Eye (tissue), 1 donor: Measurements from ENCODE around the gene EFCAB3.
"Not testable (repeated sequence)": the region's sequence is repeated elsewhere in the genome, so short reads cannot be mapped to it uniquely, and the experiment has no call there.

Source experiments
- DNase-seq: peaks from one replicate; pipeline ENCODE4 v3.0.0-alpha.2; 2015

EFCAB3 gene

DNA sequence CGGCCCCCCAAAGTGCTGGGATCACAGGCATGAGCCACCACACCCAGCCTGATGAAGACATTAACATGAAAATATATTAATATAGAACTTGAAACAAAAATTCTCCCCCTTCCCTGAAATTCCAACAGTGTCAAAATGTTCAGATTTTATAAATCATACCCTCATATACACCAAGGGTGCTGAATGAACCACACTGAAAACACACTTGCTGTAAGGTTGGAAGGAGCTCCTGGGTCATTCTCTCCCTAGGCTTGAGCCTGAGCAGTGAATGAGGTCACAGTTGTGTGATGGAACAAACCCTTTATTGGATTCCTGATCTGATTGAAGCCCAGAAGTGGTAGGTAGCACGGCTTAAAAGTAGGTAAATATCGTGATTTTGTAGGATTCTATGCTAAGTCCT lies at the start of gene EFCAB3:
EFCAB3 (plus strand) TSS at position 301 of the 400 bp plus-strand sequence. CDS start 2,427 bp downstream, outside the sequence.
- no peak for DNase-seq

DNA sequence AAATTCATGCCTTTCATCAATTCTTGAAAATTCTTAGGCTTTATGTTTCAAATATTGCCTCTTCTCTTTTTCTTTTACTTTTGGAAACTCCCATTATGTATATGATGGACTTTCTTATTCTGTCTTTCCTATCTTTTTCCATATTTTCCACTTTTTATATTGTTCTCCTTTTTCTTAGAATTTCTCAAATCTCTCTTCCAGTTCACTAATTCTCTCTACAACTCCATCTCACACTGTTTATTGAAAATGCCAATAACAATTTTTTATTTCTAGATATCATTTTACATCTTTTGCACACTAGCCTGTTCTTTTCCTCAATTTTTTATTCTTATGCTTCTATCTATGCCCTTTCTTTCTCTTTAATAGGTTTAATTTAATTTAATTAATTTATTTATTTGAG lies 43.8 kb upstream of the EFCAB3 start:
- DNase-seq: no peak

GRCh38 chr17:62343764-62344270 lies 36.5 kb upstream of the EFCAB3 start:
- DNase-seq: no peak

GRCh38 chr17:62351176-62351575 lies 29.2 kb upstream of the EFCAB3 start:
- DNase-seq: no peak

DNA sequence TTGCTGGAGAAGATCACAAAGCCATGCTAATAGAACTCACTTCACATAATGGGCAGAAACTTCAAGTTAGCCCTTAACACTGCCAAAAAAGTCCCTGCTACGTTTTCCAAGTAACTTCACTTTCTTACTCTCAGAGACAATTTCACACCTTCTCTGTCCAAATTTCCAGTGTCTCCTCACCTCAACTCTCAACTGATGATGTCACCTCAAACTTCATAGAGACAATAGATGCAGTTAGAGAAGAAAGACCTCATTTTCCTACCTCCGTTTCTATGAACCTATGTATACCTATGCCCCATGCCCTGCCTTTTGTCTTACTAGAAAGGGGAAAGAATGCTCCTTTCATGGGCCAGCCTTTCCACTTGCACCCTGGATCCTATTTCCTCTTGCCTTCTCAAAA lies 14.2 kb upstream of the EFCAB3 start:
- DNase-seq: no peak

DNA sequence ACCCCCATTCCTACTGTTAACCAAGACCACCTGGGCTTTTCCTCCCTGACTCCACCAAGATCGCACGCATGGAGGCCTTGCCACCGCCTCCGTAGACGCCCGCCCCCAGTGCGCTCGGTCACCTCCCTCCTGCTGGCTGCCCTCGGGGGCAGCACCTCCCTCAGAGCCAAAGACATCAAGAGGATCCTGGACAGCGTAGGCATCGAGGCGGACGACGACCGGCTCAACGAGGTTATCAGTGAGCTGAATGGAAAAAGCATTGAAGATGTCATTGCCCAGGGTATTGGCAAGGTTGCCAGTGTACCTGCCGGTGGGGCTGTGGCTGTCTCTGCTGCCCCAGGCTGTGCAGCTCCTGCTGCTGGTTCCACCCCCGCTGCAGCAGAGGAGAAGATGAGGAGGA lies 1.2 kb downstream of the EFCAB3 start:
- no peak for DNase-seq

- DNase-seq: no peak
Observed at GRCh38 chr17:62388856-62389255, 8.5 kb downstream of the EFCAB3 start.

GRCh38 chr17:62392908-62393307 lies 12.6 kb downstream of the EFCAB3 start:
- DNase-seq: no peak

GRCh38 chr17:62398891-62399290 lies 18.5 kb downstream of the EFCAB3 start:
- DNase-seq: no peak

GRCh38 chr17:62405451-62405850 lies 25.1 kb downstream of the EFCAB3 start:
- DNase-seq: no peak

DNA sequence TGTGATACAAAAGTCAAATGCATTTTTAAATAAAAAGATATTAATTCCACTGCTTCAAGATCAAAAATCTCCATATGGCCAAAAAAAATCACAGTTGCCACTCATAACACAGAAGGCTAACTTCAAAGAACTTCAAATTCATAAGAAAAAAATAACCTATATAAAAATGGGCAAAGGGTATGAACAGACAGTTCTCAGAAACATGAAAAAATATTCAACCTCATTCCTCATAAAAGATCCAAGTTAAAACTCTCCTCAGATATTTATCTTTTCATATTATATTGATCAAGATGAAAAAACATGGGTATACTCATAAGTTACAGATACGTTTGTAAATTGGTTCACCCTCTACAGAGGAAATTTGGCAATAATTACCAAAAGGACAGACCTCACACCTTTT lies 32.7 kb downstream of the EFCAB3 start:
- not testable (repeated sequence) for DNase-seq

GRCh38 chr17:62423647-62424461 lies 43.5 kb downstream of the EFCAB3 start, which contains the start of gene METTL2A:
Gene METTL2A, plus strand, starts transcription at chr17:62423897. Its CDS starts 6 bp downstream, at chr17:62423903.
- peak; percentile 93 for DNase-seq

- not testable (repeated sequence) for DNase-seq
Observed at GRCh38 chr17:62426214-62426613, 45.9 kb downstream of the EFCAB3 start.

DNA sequence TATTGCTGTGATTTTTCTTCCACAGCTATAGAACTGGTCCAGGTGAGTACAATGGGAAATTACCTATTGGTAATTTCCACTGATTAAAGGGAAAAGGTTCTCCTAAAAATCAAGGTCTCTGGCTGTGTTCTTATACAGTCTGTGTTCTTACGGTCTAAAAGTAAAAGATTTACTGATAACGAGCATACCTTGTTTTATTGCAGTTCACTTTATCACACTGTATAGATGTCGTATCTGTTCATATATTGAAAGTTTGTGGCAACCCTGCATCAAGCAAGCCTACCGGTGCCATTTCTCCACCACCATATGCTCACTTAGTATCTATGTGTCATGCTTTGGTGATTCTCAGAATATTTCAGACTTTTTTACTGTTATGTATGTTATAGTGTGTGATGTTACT lies 54.9 kb downstream of the EFCAB3 start:
- DNase-seq: not testable (repeated sequence)

DNA sequence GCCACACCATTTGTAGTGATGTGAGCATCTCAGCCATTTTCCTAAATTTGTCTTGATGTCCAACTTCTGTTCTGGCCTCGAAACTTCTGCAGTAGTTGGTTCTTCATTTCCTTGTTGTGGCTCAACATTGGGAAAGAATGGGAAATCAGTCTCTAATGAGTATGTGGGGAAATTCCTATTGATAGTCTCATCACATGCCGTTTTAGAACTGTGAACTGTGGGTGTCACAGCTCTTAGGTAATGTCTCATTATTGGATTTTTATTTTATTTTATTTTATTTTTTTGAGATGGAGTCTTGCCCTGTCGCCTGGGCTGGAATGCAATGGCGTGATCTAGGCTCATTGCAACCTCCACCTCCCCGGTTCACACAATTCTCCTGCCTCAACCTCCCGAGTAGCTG lies 60.8 kb downstream of the EFCAB3 start:
- not testable (repeated sequence) for DNase-seq

- DNase-seq: no peak
Observed at GRCh38 chr17:62444063-62444462, 63.7 kb downstream of the EFCAB3 start.

GRCh38 chr17:62445791-62446190 lies 65.4 kb downstream of the EFCAB3 start:
- DNase-seq: not testable (repeated sequence)

GRCh38 chr17:62452195-62452594 lies 71.8 kb downstream of the EFCAB3 start:
- DNase-seq: not testable (repeated sequence)

DNA sequence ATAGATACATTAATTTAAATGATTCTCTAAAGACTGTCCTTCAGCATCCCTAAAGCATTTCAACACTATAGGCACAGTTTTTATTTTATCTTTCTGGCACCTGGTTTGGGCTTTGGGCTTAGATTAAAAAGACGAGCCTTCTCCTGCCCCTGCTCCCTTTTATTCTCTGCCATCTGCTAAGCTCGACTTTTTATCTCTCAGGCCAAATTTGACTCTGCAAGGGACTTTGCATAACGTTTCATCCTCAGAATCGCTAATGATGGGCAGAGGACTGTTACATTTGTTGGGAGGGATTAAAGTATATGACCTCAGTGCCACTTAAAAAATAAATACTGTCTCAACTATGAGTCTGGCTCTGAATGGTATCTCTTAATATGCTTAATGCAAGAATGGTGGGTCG lies 72.7 kb downstream of the EFCAB3 start:
- not testable (repeated sequence) for DNase-seq

DNA sequence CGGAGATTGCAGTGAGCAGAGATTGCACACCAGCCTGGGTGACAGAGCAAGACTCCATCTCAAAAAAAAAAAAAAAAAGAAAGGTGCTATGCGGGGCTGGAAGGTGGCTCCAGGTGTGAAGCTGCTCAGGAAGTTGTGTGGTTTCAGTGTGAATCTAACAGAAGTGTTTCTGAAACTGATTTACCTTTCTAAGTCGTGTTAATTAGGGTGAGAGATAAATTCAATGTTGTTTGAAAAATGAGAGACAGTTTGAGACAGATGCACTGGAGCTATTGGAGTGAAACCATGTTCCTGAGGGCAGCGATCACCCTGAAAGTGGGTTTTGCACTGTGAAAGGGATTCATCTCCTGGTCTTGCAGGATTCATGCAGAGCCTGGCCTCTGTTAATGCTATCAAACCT lies 73.3 kb downstream of the EFCAB3 start:
- DNase-seq: not testable (repeated sequence)

GRCh38 chr17:62454111-62454510 lies 73.8 kb downstream of the EFCAB3 start:
- not testable (repeated sequence) for DNase-seq

DNA sequence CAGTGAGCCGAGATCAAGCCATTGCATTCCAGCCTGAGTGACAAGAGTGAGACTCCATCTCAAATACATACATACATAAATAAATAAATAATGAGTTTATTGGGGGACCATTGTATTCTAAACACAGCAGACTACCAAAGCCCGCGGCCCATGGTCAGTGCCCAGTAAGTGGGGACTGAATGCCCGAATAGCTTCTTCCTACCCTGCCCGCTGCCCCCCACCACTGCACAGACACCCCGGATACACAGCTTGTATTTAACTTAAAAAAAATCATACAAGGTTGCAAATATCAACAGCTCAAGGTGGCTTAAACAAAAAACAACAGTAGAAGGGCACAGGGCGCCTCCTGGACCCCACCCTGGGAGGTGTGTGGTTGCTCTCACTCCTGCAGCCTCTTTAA lies 75.7 kb downstream of the EFCAB3 start:
- no peak for DNase-seq

GRCh38 chr17:62458483-62458882 lies 78.1 kb downstream of the EFCAB3 start:
- not testable (repeated sequence) for DNase-seq

DNA sequence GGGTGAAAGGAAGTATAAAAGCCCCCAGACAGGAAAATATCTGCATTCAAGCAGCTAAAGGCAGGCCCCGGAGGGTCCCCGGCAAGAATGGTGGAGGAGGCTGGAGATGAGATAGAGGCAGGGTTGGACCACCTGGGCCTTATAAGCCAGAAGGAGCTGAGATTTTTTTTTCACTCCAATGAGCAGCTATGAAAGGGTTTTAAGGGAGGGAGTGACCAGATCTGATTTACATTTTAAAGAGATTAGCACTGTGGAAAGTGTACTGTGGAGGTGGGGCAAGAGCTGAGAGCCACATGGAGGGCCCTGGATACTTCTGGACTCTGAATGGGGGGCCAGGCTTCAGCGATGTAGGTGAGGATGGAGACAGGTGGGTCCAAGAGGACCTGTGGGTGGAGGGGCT lies 84.1 kb downstream of the EFCAB3 start:
- DNase-seq: not testable (repeated sequence)
